ENCODE data around the gene CPA4.

- TF ChIP-seq POLR2AphosphoS5 (IDR thresholded peaks at IDR 0.05; ENCODE audit: low read depth, low read length) (no peak), CTCF (IDR thresholded peaks at IDR 0.05) (no peak)
Measured at GRCh38 chr7:130270947-130271800, 21.8 kb upstream of the CPA4 start.
